ENCODE data around the gene TTYH3.

DNA sequence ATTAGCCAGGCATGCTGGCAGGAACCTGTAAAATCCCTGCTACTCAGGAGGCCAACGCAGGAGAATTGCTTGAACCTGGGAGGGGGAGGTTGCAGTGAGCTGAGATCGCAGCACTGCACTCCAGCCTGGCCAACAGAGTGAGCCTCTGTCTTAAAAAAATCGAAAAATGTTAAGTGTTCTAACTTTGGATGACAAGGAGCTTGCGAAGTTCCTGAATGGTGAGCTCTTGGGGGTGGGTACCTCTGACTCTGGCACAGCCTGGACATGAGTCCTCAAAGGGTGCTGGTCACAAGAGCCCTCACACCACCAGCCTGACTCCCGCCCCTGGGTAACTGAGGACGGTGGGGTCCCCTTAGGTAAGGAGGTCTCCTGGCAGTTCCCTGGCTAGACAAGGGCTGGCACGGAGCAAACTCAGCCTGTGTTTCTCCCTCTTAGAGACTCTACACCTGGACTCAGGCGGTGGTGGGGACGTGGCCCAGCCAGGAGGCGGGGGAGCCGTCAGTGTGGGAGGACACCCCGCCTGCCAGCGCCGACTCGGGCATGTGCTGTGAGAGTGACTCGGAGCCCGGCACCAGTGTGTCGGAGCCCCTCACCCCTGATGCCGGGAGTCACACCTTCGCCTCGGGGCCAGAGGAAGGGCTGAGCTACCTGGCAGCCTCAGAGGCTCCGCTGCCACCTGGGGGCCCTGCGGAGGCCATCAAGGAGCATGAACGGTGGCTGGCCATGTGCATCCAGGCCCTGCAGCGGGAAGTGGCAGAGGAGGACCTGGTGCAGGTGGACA is 80.3 kb downstream of the TTYH3 start:
- no peak for TF ChIP-seq CTCF (IDR thresholded peaks at IDR 0.05; ENCODE audit: poor library complexity)
- TF ChIP-seq EZH2 (IDR thresholded peaks at IDR 0.05; ENCODE audit: borderline replicate concordance) = no peak
- no peak for TF ChIP-seq EZH2phosphoT487 (IDR thresholded peaks at IDR 0.05; ENCODE audit: low read depth, severe bottlenecking, unreplicated experiment)

All from hepatocyte (in vitro differentiated cells).